NOMO-1 treated with dmso at 0.1 percent for 144 hours (cell line): ENCODE data around the gene STYXL2.

ENCODE experiments used
- DNase-seq: peaks from one replicate; lab custom pipeline; 2025; ENCODE audit not compliant: unreplicated experiment; lab: John Stamatoyannopoulos, UW

The STYXL2 gene

DNA sequence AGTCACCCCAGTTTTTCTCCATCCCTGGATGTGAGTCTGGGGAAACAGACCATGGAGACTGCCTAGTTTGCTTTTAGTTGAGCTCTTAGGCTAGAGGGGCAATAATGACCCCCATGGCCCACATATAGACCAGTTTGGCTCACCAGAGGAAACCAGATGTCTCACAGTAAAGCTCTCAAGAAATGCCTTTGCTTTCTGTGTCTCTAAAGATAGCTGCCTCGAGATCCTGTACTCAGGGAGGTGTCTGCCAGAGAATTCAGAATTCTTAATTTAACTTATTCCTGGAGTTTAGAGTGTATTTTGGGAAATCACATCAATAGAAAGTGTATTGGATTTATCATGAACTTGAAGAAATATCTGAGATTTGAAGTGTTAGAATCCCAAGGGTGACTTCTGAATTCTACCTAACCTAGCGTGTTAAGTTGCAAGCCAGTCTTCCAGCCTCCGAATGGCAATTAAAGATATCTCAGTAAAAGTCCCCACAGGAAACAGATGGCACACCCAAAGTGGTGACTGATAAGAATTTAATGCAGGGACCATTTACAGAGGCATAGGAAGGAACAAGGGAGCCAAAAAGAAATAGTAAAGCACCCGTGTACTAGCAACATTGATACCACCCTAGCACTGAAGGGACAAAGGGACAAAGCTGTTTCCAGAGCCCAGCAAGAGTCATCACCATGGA lies 37.1 kb downstream of the STYXL2 start:
- DNase-seq = no peak

DNA sequence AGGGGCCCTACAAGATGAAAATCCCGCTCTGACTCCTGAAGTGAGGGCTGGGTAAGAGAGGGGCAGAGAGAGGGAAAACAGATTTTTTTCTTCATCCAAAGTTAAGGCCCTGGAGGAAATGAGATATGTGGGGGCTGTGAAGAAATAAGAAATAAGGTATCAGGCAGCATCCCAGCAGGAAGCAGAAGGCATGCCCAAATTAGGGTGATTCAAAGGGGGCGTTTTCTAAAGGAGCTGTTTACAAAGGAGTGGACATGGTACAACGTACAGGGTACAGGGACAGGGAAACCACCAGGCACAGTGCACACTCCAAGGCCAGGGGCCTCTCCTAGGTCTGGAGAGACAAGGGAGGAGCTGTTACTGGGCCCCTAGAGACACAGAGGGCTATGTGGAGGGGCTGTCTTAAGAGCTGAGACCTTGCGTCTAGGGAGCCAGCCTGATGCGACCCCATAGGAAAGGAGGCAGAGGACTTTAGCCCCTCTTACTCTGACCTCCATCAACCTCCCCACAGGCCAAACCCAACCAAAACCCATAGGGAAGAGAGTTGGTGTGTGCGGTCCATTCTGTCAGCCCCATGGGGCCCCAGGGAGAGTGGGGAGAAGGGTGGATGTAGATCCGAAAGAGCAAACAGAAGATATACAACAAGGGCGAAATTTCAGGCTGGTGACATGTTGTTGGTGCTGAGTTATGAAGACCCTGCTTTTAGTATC lies 38.6 kb downstream of the STYXL2 start:
- no peak for DNase-seq

DNA sequence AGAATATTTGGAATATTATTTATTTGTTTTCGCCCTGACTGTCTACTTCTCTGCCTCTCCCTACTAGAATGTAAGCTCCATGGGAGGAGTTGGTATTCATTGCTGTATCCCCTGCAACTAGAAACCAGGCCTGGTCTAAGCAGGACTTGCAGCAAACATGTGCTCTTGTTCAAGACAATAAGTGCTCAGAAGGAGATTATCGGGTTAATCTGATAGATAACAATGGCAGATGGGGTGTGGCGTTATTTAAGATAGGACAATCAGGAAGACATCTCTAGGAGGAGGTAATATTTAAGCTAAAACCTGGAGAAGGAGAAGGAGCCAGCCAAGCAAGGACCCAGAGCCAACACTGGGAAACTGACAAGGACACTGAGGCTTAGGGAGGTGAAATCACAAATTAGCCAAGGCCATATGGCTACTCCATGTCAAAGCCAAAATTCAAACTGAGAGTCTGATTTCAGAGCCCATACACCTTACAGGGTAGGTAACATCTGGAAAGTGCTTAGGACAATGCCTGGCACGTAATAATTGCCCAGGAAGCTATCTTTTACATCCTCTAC lies 41.5 kb downstream of the STYXL2 start:
- DNase-seq = no peak

DNA sequence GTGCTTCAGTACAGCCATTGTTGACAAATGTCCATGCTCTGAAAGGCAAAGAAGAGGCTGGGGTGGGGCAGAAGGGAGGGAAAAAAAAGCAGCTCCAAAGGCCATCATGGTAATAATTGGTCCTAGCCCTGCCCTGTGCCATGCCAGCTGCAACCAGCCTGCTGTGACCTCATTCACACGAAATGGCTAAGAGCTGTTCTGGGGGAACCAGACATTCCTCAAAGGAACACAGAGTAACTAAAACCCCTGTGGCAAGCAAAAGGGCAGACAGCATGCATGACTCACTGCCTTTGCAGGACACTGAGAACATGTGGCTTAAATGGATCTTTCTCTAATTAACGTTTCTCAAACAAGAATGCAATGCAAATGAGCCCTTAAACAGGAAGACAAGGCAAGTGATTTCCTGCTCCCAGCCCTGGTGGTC lies 42.3 kb downstream of the STYXL2 start:
- no peak for DNase-seq

DNA sequence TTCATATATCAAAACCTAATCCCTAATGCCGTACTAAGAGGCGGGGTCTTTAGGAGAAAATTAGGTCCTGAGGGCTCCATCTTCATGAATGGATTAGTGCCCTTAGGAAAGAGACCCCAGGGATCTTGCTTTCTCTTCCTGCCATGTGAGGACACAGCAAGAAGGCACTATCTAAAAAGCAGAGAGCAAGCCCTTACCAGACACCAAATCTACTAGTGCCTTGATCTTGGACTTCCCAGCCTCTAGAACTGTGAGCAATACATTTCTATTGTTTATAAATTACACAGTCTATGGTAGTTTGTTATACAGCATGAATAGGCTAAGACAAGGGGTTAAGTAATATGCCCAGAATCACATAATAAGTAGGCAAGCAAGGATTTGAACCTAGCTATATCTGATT lies 42.9 kb downstream of the STYXL2 start:
- no peak for DNase-seq

DNA sequence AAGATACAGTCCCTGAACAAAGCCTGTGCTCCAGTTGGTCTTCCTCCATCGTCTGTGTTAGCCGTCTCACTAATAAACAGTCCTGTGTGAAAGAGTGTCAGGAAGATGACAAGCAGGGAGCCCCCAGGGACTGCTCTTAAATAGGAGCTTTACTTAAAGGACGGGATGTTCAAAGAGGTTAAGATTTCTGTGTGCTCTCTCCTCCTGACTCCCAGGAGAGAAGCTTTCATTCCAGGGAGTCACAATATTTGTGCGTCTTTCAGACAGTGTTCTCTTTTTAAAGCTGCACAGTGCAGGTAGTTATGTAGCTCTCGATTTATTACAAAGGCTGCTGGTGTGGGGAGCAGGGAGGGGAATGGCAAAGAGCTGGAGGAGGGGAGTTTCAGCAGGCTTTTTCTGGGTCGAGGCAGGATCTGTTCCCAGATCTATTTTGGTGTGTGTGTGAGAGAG lies 43.5 kb downstream of the STYXL2 start:
- no peak for DNase-seq

DNA sequence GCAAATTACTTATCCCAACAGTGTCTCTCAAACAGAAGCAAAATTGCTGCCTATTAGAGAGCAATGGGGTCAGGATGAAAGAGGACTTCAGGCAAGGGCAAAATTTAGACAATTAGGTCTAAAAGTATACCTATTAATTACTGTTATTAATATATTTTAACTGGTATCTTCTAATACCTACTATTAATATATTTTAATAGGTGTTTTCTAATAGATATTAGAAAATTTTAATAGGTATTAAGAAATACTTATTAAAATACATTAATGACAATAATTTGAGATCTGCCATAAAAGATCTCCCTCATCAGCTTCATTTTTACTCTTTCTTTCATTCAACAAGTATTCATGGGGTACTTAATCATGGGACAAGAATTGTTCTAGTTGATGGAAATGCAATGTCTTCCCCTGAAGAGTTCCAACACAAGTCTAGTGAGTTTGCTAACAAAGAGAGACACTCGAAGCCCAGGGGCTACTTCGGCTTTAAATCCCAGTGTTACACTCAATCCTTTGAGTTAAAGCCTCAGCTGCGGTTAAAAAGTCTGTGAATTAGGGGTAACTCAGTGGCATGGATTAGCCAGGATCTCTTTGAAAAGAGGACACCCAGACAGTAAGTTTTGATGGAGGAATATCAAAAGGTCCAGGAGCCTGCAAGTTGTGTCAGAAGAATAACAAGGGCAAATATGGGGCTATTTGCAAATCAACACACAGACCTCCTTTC lies 44.1 kb downstream of the STYXL2 start:
- DNase-seq = no peak

DNA sequence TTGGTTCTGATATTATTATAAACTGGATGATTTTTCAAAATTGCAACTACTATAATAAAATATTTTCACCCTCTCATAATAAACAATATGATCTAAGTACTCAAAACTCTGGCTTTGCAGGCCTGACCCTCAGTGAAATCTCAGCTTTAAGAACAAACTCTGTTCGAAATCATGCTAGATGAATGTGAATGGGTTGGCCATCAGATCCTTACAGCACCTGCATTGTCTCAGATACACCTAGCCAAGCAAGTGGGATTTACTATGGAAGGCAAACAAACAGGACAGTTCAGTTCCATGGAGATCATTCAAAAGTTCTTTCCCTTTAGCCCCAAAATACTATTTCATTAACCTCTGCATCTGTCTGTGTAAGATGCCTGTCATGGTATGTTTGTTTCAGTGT lies 44.8 kb downstream of the STYXL2 start:
- no peak for DNase-seq

DNA sequence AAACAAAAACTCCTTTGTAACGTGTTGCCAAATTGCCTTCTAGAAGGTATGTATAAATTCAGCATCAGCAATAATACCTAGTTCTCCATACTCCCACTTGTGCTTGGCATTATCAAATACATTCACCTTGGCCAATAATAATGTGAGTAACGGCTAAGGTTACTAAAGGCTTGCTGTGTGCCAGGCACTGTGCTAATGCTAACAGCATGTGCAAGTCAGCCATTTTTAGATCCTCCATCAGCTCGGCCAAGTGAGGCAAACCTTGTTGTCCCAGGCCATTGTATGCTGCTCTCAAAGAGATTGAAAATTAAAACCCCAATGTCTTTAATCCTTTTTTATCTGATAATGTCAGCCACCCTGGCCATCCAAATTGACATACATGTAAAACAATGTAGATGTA lies 48.1 kb downstream of the STYXL2 start:
- DNase-seq = no peak
